ENCODE data around the gene RAF1. TPM values are rescaled to one million over a fixed set of nuclear protein-coding genes. Genes with fewer than 3 reads are reported as not detected.
A peak's percentile ranks its signal among the peaks of the same experiment; 100 is the strongest.

The RAF1 gene
- total RNA-seq, 1 donor: 111 TPM

DNA sequence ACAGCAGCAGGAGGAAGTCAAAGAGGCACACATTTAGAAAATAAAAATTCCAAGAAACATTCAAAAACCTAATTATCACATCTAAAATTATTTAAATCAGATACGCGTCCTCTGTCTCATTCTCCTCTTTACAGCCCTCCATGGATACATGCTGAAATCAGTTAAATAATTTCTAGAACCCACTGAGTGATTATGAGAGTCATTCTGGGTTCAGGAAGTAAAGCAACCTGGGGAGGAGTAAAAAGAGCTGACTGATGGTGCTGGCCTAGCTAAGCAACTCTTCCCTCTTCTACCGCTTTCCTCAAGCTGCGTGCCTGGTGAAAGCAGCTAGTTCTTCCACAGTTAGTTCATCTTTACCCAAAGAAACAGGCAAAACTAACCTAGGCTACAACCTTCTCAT, 48.7 kb downstream of the RAF1 start:
- TF ChIP-seq, protein P1, sequence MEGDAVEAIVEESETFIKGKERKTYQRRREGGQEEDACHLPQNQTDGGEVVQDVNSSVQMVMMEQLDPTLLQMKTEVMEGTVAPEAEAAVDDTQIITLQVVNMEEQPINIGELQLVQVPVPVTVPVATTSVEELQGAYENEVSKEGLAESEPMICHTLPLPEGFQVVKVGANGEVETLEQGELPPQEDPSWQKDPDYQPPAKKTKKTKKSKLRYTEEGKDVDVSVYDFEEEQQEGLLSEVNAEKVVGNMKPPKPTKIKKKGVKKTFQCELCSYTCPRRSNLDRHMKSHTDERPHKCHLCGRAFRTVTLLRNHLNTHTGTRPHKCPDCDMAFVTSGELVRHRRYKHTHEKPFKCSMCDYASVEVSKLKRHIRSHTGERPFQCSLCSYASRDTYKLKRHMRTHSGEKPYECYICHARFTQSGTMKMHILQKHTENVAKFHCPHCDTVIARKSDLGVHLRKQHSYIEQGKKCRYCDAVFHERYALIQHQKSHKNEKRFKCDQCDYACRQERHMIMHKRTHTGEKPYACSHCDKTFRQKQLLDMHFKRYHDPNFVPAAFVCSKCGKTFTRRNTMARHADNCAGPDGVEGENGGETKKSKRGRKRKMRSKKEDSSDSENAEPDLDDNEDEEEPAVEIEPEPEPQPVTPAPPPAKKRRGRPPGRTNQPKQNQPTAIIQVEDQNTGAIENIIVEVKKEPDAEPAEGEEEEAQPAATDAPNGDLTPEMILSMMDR (IDR thresholded peaks at IDR 0.05; ENCODE audit: insufficient read depth, low read depth, low read length): no peak
- DNase-seq (ENCODE audit: low read depth): no peak
- no peak overlapping the region for H3K4me3 ChIP-seq (ENCODE audit: low read depth, low read length)

- no peak overlapping the region for H3K4me3 ChIP-seq (ENCODE audit: low read depth, low read length)
- TF ChIP-seq, protein P1 (IDR thresholded peaks at IDR 0.05; ENCODE audit: insufficient read depth, low read depth, low read length): no peak
- DNase-seq (ENCODE audit: low read depth): no peak
Observed at GRCh38 chr3:12613250-12613649, 50.7 kb downstream of the RAF1 start.

- TF ChIP-seq, protein P1 (IDR thresholded peaks at IDR 0.05; ENCODE audit: insufficient read depth, low read depth, low read length): no peak
- H3K4me3 ChIP-seq (ENCODE audit: low read depth, low read length): no peak overlapping the region
- no peak for DNase-seq (ENCODE audit: low read depth)
Observed at GRCh38 chr3:12612514-12613226, 51.2 kb downstream of the RAF1 start.

DNA sequence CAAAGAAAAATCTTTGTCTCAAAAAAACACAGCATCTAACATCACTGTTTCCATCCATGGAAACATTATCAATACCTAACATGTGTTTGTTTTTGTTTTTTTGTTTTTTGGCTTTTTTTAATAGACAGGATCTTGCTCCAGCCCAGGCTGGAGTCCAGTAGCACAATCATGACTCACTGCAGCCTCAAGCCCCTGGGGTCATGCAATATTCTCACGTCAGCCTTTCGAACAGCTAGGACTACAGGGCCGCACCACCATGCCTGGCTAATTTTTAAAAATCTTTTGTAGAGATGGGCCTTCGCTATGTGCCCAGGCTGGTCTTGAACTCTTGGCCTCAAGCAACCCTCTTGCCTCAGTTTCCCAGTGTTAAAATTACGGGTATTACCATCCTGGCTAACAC, 52.8 kb downstream of the RAF1 start:
- no peak overlapping the region for H3K4me3 ChIP-seq (ENCODE audit: low read depth, low read length)
- TF ChIP-seq, protein P1 (IDR thresholded peaks at IDR 0.05; ENCODE audit: insufficient read depth, low read depth, low read length): no peak
- DNase-seq (ENCODE audit: low read depth): no peak

DNA sequence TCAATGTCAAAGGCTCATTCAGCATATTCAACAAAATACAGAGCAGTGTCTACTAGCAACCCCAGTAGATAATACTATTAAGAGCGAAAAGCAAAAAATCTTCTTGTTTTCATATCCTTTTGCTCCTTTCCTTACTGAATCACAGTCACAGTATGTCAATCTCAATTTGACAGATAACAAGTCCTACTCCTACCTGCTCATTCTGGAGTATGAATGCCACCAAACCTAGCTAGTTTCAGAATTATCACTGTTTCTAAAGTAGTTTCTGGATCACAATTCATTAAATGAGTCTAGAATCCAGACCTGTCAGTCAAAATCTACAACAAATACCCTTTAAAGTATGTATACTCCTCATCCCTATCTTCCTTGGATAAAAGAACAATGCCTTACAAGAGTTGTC, 55.5 kb downstream of the RAF1 start:
- no peak for DNase-seq (ENCODE audit: low read depth)
- H3K4me3 ChIP-seq (ENCODE audit: low read depth, low read length): no peak overlapping the region
- TF ChIP-seq, protein P1 (IDR thresholded peaks at IDR 0.05; ENCODE audit: insufficient read depth, low read depth, low read length): no peak

- no peak overlapping the region for H3K4me3 ChIP-seq (ENCODE audit: low read depth, low read length)
- TF ChIP-seq, protein P1 (IDR thresholded peaks at IDR 0.05; ENCODE audit: insufficient read depth, low read depth, low read length): no peak
- no peak for DNase-seq (ENCODE audit: low read depth)
Observed at GRCh38 chr3:12603969-12604368, 59.9 kb downstream of the RAF1 start.

GRCh38 chr3:12601072-12601471, 62.8 kb downstream of the RAF1 start:
- TF ChIP-seq, protein P1 (IDR thresholded peaks at IDR 0.05; ENCODE audit: insufficient read depth, low read depth, low read length): peak; percentile 26
- no peak overlapping the region for H3K4me3 ChIP-seq (ENCODE audit: low read depth, low read length)
- peak; percentile 13 for DNase-seq (ENCODE audit: low read depth)
